ENCODE results near the gene GAREM1.

DNA sequence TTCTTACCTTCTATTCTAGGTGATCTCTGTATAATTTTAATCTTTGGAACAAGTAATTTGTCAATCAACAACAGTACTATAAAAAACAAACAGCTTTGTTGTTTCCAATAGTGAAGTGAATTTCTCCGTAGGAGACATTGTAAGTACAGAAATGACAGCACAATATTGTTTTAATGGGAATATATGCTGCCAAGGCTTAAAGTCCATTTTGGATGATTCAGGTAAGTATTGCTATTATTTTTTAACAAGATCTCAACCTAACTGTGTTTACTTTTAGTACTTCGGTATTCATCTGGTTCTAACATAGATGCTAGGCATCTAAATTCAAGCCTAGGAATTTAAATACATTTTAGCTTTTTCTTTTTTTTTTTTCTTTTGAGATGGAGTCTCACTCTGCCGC is 175.1 kb downstream of the GAREM1 start:
- TF ChIP-seq, protein P1, sequence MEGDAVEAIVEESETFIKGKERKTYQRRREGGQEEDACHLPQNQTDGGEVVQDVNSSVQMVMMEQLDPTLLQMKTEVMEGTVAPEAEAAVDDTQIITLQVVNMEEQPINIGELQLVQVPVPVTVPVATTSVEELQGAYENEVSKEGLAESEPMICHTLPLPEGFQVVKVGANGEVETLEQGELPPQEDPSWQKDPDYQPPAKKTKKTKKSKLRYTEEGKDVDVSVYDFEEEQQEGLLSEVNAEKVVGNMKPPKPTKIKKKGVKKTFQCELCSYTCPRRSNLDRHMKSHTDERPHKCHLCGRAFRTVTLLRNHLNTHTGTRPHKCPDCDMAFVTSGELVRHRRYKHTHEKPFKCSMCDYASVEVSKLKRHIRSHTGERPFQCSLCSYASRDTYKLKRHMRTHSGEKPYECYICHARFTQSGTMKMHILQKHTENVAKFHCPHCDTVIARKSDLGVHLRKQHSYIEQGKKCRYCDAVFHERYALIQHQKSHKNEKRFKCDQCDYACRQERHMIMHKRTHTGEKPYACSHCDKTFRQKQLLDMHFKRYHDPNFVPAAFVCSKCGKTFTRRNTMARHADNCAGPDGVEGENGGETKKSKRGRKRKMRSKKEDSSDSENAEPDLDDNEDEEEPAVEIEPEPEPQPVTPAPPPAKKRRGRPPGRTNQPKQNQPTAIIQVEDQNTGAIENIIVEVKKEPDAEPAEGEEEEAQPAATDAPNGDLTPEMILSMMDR (IDR thresholded peaks at IDR 0.05), result no peak
- no peak for TF ChIP-seq POLR2A (IDR thresholded peaks at IDR 0.05)
